Measurements from ENCODE around the gene ITGB5. TPM values are rescaled to one million over a fixed set of nuclear protein-coding genes. Genes with fewer than 3 reads are reported as not detected.

Gene ITGB5
- total RNA-seq, 4 donors from 2014 or later = 114 to 217 (median 193) TPM

GRCh38 chr3:124845406-124845805, 41.8 kb downstream of the ITGB5 start:
- peaks cover 0 to 60% (median 0%) of the 10 kb centered on the region in 3 donors for H3K36me3 ChIP-seq
- peaks cover 0 to 25% (median 12%) of the 10 kb centered on the region in 4 donors for H3K4me1 ChIP-seq
- WGBS, 2 donors = 20 to 23% methylated on average over 5 of the region's 5 CpGs
- no peaks in the 10 kb centered on the region for H3K9me3 ChIP-seq
- TF ChIP-seq EP300 (IDR thresholded peaks at IDR 0.05) (peak in 1 of 2 donors; percentile 32), POLR2A (IDR thresholded peaks at IDR 0.05) (no peak)
- no peak overlapping the region for H3K4me3 ChIP-seq
- peak in 1 of 2 donors; percentile 66 for DNase-seq (ENCODE audit: low spot score in 2 of 2)
- H3K27ac ChIP-seq = peak overlapping the region in 3 of 4 donors; percentile 30 to 86 (median 82)
- H3K27me3 ChIP-seq = no peaks in the 10 kb centered on the region

- TF ChIP-seq EP300 (IDR thresholded peaks at IDR 0.05) = no peak
- TF ChIP-seq POLR2A (IDR thresholded peaks at IDR 0.05) = no peak
- TF ChIP-seq CTCF (IDR thresholded peaks at IDR 0.05) = no peak
- H3K27ac ChIP-seq = no peak overlapping the region
- no peaks in the 10 kb centered on the region for H3K27me3 ChIP-seq
- H3K36me3 ChIP-seq = peaks cover 0 to 61% (median 0%) of the 10 kb centered on the region in 3 donors
- no peak overlapping the region for H3K4me3 ChIP-seq
- H3K4me1 ChIP-seq = peaks cover 0 to 25% (median 12%) of the 10 kb centered on the region in 4 donors
- no peaks in the 10 kb centered on the region for H3K9me3 ChIP-seq
- no peak for DNase-seq (ENCODE audit: low spot score in 2 of 2)
- WGBS, 2 donors = 92 to 94% methylated on average over 5 of the region's 5 CpGs
Observed at GRCh38 chr3:124843506-124844177, 43.5 kb downstream of the ITGB5 start.

DNA sequence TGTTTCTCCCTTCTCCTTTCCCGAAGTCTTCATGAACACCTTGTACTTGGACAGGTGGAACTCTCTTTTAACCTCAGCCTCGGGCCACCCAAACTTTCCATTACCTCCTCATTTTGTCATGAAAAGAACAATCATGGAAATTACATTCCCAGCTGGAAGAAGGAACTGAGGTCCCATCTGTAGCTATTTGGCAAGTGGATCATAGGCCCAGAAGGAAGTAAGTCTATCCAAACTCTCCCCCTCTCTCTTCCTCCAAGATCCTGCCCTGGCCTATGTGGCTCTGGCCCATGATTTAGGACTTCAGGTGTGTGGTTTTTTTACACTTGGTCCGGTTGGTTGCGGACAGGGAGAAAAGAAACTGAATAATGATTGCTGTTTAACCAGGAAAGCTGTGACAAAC, 44.1 kb downstream of the ITGB5 start:
- Histone ChIP-seq H3K4me3 (no peak overlapping the region), H3K27ac (no peak overlapping the region), H3K36me3 (peaks cover 0 to 55% (median 0%) of the 10 kb centered on the region in 3 donors), H3K4me1 (peaks cover 0 to 30% (median 12%) of the 10 kb centered on the region in 4 donors), H3K27me3 (no peaks in the 10 kb centered on the region), H3K9me3 (no peaks in the 10 kb centered on the region)
- WGBS, 2 donors = 86 to 88% methylated on average over 4 of the region's 4 CpGs
- no peak for TF ChIP-seq EP300 (IDR thresholded peaks at IDR 0.05)
- TF ChIP-seq POLR2A (IDR thresholded peaks at IDR 0.05) = no peak
- TF ChIP-seq CTCF (IDR thresholded peaks at IDR 0.05) = no peak
- no peak for DNase-seq (ENCODE audit: low spot score in 2 of 2)

DNA sequence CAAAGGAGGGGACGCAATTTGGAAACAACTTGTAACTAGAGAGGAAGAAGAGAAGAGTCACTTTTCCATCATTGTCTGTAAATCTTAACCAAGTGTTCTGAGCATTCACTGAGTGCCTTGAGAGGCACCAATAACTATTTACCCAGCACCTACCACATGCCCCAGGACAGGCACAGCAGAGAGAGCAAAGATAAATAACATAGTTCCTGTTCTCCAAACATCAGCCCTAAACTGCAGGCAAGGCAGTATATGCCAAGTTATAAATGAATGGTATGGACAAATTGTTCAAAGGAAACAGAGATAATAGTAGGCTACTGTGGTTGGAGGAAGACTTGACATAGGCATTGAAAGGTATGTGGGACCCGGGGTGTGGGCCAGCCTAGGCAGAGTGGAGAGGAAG, 45.6 kb downstream of the ITGB5 start:
- Histone ChIP-seq H3K4me3 (no peak overlapping the region), H3K27me3 (no peaks in the 10 kb centered on the region), H3K36me3 (peaks cover 0 to 40% (median 0%) of the 10 kb centered on the region in 3 donors), H3K9me3 (no peaks in the 10 kb centered on the region), H3K27ac (no peak overlapping the region), H3K4me1 (peaks cover 0 to 43% (median 20%) of the 10 kb centered on the region in 4 donors)
- no peak for DNase-seq (ENCODE audit: low spot score in 2 of 2)
- 87 to 100% methylated on average over 2 of the region's 2 CpGs for WGBS, 2 donors
- no peak for TF ChIP-seq POLR2A (IDR thresholded peaks at IDR 0.05)
- no peak for TF ChIP-seq CTCF (IDR thresholded peaks at IDR 0.05)
- TF ChIP-seq EP300 (IDR thresholded peaks at IDR 0.05) = no peak

- Histone ChIP-seq H3K4me3 (no peak overlapping the region), H3K27me3 (no peaks in the 10 kb centered on the region), H3K9me3 (no peaks in the 10 kb centered on the region), H3K36me3 (peaks cover 0 to 34% (median 0%) of the 10 kb centered on the region in 3 donors), H3K4me1 (peaks cover 0 to 43% (median 23%) of the 10 kb centered on the region in 4 donors), H3K27ac (no peak overlapping the region)
- TF ChIP-seq EP300 (IDR thresholded peaks at IDR 0.05) (no peak), POLR2A (IDR thresholded peaks at IDR 0.05) (no peak), CTCF (IDR thresholded peaks at IDR 0.05) (no peak)
- WGBS, 2 donors = 89 to 94% methylated on average over 2 of the region's 2 CpGs
- no peak for DNase-seq (ENCODE audit: low spot score in 2 of 2)
Observed at GRCh38 chr3:124840331-124840730, 46.8 kb downstream of the ITGB5 start.
